C4-2B (cell line): ENCODE results near the gene ZNF839.
"Not testable (repeated sequence)": the region's sequence is repeated elsewhere in the genome, so short reads cannot be mapped to it uniquely, and the experiment has no call there.

Experiments
- H3K27ac ChIP-seq: fragments of 450-650 bp; 2 replicates; pipeline ENCODE4 v1.5.1; 2017
- ZFX ChIP-seq: fragments of 450-650 bp; IDR thresholded peaks from 2 replicates; pipeline ENCODE4 v1.6.1; 2017
- TF ChIP-seq, protein P1 (sequence below): fragments of 450-650 bp; conservative IDR thresholded peaks from 2 replicates; pipeline ENCODE4 v1.5.1; 2017; ENCODE audit warnings: mild to moderate bottlenecking

The ZNF839 gene

DNA sequence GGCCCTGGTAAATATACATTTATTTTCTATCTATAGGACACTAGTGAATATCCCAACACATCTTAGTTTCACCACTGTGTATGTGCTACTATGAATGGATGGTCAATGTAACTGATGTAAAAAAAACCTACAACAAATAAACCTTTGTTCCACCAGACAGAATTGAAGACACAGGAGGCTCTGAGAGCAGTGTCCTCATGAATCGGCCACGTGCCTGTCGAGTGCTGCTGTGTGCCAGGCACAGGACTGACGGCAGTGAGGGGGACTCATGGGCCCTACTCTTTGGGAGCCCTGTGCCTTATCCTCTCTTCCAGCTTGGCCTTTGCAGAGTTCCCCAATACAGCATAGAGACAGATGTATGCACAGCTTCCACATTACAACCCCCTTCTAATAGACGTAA is 24.9 kb downstream of the ZNF839 start:
- H3K27ac ChIP-seq, result no peak overlapping the region
- no peak for TF ChIP-seq ZFX
- TF ChIP-seq, protein P1, sequence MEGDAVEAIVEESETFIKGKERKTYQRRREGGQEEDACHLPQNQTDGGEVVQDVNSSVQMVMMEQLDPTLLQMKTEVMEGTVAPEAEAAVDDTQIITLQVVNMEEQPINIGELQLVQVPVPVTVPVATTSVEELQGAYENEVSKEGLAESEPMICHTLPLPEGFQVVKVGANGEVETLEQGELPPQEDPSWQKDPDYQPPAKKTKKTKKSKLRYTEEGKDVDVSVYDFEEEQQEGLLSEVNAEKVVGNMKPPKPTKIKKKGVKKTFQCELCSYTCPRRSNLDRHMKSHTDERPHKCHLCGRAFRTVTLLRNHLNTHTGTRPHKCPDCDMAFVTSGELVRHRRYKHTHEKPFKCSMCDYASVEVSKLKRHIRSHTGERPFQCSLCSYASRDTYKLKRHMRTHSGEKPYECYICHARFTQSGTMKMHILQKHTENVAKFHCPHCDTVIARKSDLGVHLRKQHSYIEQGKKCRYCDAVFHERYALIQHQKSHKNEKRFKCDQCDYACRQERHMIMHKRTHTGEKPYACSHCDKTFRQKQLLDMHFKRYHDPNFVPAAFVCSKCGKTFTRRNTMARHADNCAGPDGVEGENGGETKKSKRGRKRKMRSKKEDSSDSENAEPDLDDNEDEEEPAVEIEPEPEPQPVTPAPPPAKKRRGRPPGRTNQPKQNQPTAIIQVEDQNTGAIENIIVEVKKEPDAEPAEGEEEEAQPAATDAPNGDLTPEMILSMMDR, result no peak

DNA sequence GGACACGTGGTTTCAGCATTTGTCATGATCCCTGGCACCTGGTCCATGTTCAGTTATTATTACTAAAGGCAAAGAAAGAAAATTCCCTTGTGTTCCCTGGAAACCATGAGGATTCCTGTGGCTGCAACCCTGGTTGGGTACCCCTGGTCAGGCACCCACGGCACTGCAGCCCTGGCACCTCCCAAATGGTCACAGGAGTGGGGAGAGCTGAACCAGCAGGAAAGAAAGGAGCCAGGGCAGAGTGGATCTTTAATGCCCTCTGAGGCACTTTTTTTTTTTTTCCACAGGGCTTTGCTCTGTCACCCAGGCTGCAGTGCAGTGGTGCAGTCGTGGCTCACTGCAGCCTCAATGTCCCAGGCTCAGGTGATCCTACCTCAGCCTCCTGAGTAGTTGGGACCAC is 25.7 kb downstream of the ZNF839 start:
- TF ChIP-seq, protein P1, result no peak
- TF ChIP-seq ZFX, result no peak
- no peak overlapping the region for H3K27ac ChIP-seq

DNA sequence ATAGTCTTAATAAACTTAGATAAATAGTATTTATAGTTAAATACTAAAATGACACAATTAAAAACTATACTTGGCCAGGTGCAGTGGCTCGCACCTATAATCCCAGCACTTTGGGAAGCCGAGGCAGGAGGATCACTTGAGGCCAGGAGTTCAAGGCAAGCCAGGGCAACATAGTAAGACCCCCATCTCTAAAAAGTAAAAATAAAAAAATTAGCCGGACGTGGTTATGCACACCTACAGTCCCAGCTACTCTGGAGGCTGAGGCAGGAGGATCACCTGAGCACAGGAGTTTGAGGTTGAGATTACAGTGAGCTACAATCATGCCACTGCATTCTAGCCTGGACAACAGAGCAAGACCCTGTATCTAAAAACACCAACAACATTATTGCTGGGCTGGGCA is 27.1 kb downstream of the ZNF839 start:
- H3K27ac ChIP-seq, result no peak overlapping the region
- TF ChIP-seq, protein P1, result no peak
- TF ChIP-seq ZFX, result no peak

DNA sequence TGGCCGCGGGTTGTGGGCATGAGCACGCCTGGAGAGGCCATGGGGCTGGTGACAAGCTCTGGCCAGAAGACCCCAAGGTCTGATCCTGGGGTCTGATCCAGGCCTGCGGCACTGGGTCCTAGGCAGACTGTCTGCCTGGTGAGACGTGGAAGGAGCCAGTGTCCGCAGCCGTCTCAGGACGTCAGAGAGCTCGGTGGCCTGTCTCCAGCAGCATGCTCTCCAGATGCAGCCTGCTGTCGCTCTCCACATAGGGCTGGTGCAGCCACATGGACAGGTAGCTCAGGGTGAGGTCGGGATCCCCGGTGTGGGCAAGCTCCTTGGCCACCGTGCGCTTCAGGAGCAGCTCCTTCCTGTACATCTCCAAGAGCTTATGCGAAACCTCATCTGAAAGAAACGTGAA is 28.8 kb downstream of the ZNF839 start:
- TF ChIP-seq, protein P1, result no peak
- TF ChIP-seq ZFX, result no peak

DNA sequence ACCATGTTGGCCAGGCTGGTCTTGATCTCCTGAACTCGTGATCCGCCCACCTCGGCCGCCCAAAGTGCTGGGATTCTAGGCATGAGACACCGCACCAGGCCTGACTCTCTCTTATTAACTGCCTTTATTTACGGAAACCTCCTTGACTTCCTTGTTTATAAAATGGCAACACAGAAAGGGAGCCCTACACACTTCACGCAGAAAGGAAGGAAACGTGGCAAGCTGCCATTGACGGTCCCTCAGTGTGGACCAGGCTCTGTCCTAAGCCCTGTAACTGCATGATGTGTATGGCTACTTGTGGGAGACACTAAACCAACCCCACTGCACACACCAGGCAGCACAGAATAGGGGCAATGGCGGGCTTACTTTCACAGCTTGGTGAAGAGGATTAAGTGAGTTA is 31.5 kb downstream of the ZNF839 start:
- TF ChIP-seq, protein P1, result no peak
- TF ChIP-seq ZFX, result no peak
- no peak overlapping the region for H3K27ac ChIP-seq

More for the DNA sequence above, 28.8 kb downstream of the ZNF839 start:
- no peak overlapping the region for H3K27ac ChIP-seq

DNA sequence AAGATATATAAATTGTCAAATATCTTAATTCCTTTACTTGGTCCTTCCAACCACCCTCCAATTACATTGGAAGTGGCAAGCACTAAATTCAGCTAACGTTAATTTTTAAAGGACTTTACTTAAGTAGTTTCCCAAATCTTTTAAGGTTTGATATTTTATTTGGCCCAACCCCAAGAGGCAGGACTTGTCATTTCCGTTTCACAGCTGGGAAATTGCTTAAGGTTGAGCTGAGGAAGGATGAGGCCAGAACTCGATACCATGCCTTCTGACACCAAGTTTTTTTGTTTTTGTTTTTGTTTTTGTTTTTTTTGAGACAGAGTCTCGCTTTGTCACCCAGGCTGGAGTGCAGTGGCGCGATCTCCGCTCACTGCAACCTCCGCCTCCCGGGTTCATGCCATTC is 32.0 kb downstream of the ZNF839 start:
- H3K27ac ChIP-seq, result not testable (repeated sequence)

DNA sequence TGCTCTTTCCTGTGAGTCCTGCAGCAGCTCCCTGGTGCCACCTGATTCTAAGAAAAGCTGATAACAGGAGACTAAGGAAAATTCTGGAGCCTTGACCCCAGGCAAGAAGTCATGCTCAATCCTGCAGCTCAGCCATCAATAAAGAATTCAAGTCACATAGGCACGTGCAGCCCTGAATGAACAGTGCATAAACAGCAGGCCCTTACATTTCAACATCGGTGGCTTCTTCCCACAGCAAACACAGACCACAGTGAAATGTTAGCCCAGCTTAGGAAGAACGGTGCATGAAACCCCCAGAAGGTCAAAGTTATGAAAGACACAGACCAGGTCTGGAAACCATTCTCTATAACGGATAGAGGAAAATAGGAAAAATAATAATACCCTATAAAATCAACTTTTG is 32.7 kb downstream of the ZNF839 start:
- TF ChIP-seq, protein P1, result no peak
- TF ChIP-seq ZFX, result no peak
- no peak overlapping the region for H3K27ac ChIP-seq

DNA sequence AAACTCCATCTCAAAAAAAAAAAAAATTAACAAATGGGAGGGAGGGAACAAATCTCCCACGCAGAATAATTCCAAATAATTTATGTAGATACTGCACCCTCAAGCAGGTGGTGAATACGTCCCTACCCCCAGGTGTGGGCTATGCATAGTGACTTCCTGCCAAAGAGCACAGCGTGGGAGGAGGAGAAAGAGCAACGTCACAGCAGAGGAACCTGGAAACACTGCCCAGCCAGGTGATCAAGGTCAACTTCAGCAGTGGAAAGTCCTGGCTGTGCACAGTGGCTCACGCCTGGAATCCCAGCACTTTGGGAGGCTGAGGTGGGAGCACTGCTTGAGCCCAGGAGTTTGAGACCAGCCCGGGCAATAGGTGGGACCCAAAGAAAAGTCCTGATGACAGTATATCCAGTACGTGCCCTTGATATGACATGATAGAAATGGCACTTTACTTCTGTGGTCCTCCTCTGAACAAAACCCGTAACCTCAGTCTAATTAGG is 33.6 kb downstream of the ZNF839 start:
- no peak for TF ChIP-seq ZFX
- TF ChIP-seq, protein P1, result no peak
- H3K27ac ChIP-seq, result no peak overlapping the region
